HG02852 (cell line): ENCODE results near the gene C2orf49.

ENCODE experiments used
- ATAC-seq: cut with Tn5 transposase; IDR thresholded peaks from one replicate; pipeline ENCODE4 v1.9.1; 2021; ENCODE audit warnings: mild to moderate bottlenecking, moderate library complexity; ENCODE audit not compliant: unreplicated experiment

C2orf49 gene

DNA sequence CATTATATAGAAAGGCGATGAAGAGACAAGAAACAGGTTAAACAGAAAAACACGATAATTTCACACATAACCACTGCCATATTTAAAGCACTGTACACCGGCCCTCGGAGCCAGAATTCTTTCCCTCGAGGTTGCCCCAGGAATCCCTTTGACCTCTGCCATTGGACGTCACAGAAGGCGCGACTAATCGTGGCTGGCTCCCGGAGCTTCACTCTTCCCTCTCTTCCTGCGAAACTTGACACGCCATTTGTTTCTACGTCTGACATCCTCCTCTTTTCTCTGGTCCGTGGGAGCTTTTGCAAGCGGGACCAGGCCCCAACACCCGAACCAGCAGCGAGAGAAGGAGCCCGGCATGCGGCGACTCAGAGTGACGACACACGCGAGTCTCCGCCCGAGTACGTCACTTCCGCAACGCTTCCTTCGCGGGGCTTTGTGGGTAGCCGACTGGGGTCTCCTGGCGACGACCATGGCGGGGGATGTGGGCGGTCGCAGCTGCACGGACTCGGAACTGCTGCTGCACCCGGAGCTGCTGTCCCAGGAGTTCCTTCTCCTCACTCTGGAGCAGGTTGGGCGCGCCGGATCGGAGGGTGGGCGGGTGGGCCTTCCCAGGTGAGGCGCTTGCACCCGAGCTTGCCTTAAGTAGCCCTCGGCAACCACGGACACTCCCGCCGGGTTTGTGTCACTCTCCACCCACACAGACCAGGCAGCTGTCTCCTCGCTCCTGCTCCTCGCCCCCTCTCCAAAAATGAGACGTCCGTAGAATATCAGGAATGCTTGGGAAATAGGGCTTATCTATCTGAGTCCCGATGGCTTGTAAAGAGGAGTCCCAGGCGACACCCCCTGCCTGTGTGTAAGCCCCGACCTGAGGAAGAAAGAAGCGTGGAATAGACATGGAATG, at the start of gene C2orf49:
C2orf49 (plus strand) TSS at position 419 of the 898 bp plus-strand sequence; CDS start at position 467, 48 bp downstream.
- peak; percentile 95 for ATAC-seq

DNA sequence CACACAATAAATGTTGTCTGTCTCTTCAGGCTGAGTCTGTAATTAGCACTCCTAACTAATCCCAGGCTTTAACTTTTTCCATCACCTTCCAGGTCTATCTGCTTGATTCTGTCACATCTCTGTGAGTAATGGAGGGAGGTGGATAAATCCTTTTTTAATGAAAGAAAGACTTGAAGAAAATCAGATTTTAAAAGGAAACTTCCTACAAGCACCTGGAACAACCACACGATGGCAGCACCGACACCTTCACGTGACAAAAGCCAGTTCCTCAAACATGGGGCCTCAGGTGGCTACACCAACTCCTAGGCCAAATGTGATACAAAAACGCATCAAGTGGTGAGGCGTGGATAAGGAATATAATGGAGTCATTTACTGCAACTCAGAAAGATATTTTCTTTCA, 49.6 kb upstream of the C2orf49 start:
- ATAC-seq: no peak

DNA sequence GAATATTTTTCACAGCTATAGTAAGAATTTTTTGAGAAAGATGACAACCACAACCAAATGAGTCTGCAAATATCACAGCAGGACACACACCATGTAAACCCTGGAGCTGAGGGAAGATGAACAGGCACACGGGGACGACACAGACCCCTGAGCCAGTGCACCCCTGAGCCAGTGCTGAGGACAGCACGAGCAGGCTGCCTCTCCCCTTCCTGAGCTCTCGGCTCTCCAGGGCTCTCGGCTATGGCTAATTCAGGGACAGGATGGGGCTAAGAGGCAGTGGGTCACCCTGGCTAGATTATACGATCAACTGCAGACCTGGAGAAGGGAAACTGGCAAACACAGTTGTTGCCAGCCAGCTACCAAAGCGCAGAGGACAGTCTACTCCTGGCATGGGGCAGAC, 49.2 kb upstream of the C2orf49 start:
- no peak for ATAC-seq

GRCh38 chr2:105290981-105291660, 46.2 kb upstream of the C2orf49 start:
- no peak for ATAC-seq

- no peak for ATAC-seq
Observed at GRCh38 chr2:105291981-105292380, 45.4 kb upstream of the C2orf49 start.

DNA sequence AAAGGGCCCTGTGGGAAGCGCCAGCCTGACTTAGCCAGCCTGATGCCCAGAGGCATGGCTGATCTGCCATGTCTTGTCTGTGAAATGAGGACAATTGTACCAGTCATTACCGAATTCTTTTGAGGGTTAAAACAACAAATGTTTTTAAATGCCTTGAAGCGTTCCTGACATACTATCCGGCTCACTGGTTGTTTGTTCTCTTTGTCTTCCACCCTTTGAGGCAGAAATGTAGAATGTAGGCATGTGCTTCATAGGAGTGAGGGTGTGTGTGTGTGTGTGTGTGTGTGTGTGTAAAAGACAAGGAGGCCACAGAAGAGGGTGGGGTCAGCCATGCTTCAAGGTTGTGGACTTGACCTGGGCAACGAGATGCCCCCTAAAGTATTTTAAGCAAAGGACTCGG, 43.3 kb upstream of the C2orf49 start:
- ATAC-seq: no peak

DNA sequence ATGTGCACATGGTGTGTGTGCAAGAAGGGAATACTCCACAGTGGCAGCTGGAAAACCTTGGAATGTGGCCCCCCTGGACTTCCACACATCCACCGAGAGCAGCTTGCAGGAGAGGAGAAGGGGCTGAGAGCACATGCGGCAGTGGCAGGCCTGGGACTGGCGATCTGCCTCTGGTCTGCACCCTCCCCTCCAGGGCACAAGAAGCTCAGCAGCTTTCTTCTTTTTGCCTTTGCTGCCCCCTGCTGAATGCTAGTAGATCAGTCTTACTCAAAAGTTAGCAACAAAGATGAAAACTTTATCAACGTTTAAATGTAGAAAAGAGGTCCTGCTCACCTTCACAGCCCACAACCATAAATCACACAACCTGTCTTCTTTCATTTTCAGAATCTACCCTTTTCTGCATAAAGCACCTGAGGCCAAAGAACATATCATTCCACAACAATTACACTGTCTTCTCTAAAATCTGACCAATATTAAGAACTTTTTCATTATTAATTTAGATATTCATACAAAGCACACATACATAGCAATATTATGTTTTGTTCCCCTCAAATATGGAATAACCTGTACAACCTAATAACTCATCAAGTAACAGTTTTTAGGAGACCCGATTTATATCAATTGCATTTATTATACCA, 42.4 kb upstream of the C2orf49 start:
- ATAC-seq: peak; percentile 66

DNA sequence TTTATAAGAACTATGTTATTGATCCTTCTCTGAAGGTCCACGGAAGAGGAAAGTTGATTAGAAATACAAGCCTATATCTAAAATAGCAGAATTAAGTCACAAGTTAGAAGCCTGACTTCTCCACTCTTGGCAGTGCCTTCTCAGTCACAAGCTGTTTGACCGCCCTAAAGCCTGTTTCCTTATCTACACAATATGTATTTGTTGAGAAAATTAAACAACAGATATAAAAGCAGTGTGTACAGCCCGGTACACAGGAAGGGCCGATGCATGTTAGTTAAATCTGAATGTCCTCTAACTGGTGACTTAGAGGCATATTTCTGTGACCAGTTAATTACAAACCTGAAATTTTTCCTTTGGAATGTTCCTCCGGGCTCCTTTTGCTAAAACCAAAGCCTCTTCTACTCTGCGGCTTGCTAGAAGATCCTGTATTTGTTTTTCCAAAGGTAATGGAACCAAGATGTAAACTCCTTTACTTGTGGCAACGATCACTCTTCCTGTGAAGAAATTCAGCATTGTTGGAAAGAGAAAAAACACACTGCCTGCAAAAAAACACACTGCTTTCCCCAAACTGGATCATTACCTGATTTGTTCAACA, 41.2 kb upstream of the C2orf49 start:
- ATAC-seq: no peak

DNA sequence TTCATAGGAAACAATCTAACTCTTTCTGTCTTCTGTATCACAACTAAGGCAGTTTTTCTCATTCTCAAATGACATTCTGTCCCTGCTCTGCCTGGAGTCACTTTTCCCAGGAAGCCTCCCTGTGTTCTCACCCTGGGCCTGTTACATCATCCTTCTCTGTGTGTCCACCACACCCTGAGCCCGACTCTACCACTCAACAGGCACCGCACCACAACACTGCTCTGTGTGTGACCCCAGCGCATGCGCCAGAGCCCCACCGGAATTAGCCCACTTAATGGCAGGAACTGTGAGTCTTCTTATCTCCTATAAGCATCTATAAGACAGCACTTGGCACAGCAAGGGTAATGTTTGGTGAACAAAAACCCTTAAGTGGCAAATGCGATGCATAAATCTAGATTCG, 40.1 kb upstream of the C2orf49 start:
- ATAC-seq: no peak

GRCh38 chr2:105298017-105298416, 39.3 kb upstream of the C2orf49 start:
- no peak for ATAC-seq

GRCh38 chr2:105299290-105299689, 38.0 kb upstream of the C2orf49 start:
- ATAC-seq: no peak

GRCh38 chr2:105301646-105302045, 35.7 kb upstream of the C2orf49 start:
- no peak for ATAC-seq

DNA sequence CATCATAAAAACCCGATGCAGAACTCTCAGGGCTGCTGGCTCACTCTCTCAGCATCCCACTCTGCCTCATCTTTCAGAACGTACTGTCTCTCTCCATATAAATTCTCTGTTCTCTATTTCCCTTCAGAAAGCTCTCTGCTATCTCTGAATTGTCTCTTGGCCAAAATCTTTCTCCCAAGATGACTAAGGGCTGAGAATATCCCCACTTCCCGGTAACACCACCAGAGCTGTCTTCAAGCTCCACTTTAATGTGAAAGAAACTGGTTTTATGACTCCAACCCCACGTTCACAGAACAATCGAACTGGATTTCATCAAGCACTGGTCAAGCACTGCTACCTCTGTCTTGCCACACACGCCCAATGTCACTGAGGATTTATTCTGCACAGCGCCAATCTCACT, 30.2 kb upstream of the C2orf49 start:
- no peak for ATAC-seq

GRCh38 chr2:105307550-105307949, 29.8 kb upstream of the C2orf49 start:
- ATAC-seq: no peak

- no peak for ATAC-seq
Observed at GRCh38 chr2:105307962-105308361, 29.4 kb upstream of the C2orf49 start.

GRCh38 chr2:105308382-105309146, 28.8 kb upstream of the C2orf49 start:
- no peak for ATAC-seq

- ATAC-seq: peak; percentile 40
Observed at GRCh38 chr2:105309147-105309545, 28.2 kb upstream of the C2orf49 start.

GRCh38 chr2:105313877-105314276, 23.5 kb upstream of the C2orf49 start:
- ATAC-seq: no peak

DNA sequence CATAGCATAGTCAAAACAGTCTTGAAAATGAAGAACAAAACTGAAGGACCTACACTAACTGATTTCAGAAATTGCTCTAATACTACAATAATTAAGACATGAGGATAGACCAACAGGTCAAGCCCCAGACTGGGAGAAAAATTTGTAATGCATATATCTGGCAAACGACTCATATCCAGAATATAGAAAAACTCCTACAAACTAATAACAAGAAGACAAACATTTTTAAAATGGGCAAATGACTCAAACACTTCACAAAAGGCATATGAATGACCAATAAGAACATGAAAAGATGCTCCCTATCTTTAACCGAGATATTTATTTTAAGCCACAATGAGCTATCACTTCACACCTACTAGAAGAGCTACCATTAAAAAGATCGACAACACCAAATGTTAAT, 22.0 kb upstream of the C2orf49 start:
- peak; percentile 81 for ATAC-seq

GRCh38 chr2:105317937-105318336, 19.4 kb upstream of the C2orf49 start:
- ATAC-seq: no peak
